Ovary (tissue), 9 donors: ENCODE measurements around the gene FUT3. TPM values are rescaled to one million over a fixed set of nuclear protein-coding genes. Genes with fewer than 3 reads are reported as not detected.

Experiments used
- DNase-seq, 5 donors: peaks; one replicate each; pipeline ENCODE4 v3.0.0-alpha.2; 2019 to 2020
- H3K27ac ChIP-seq, 2 donors: fragments of 200-600 bp; one replicate each; pipeline versions ENCODE4 v1.5.1 to v1.8.0; 2019 to 2022
- H3K27me3 ChIP-seq: fragments of 200-600 bp; one replicate; pipeline ENCODE4 v1.8.0; 2022
- H3K36me3 ChIP-seq: fragments of 200-600 bp; sonication (generic); one replicate; pipeline ENCODE4 v1.5.1; 2019
- H3K4me1 ChIP-seq: one replicate; pipeline ENCODE4 v1.8.1; 2013; ENCODE audit warnings: mild to moderate bottlenecking, moderate library complexity; ENCODE audit not compliant: insufficient read depth
- H3K4me3 ChIP-seq: fragments of 200-600 bp; sonication (generic); one replicate; pipeline ENCODE4 v1.5.1; 2017
- H3K9me3 ChIP-seq, 2 donors: fragments of 200-600 bp in 1 of 2; sonication (generic) in 1 of 2; one replicate each; pipeline versions ENCODE4 v1.5.1 to v1.8.1; 2013 to 2019; ENCODE audit warnings: mild to moderate bottlenecking in 1 of 2, moderate library complexity in 1 of 2
- CTCF ChIP-seq, 3 donors: fragments of 450-650 bp in 2 of 3; fragments of 200-600 bp in 1 of 3; IDR thresholded peaks; one replicate each; pipeline versions ENCODE4 v1.5.1 to v1.8.0; 2016 to 2022; ENCODE audit warnings: antibody characterized with exemption in 3 of 3, mild to moderate bottlenecking in 1 of 3
- EP300 ChIP-seq: sonication (generic); formaldehyde crosslinking; IDR thresholded peaks from one replicate; pipeline ENCODE4 v1.6.1; 2017; ENCODE audit warnings: antibody characterized with exemption
- POLR2A ChIP-seq: fragments of 450-650 bp; IDR thresholded peaks from one replicate; pipeline ENCODE4 v1.6.1; 2017; ENCODE audit warnings: antibody characterized with exemption, mild to moderate bottlenecking, moderate library complexity
- WGBS, 3 donors: extraction: QIAGEN DNeasy Blood & Tissue Kit in 1 of 3; methylation state at CpG; one replicate each; pipeline versions ENCODE4 v1.1.5 to v1.1.7; 2013 to 2017; 5-methylcytosine and 5-hydroxymethylcytosine counted together
- intact Hi-C, 4 donors: fragments of 100-400 bp; cut with DNase I; formaldehyde crosslinking; loops; one replicate each; pipeline versions ENCODE4 v1.11.0 to v1.15.1; 2022 to 2023
- polyA plus RNA-seq, 2 donors: library from polyadenylated mRNA; stranded (reverse); fragments of 200-250 nt in 1 of 2; fragments of 350-450 nt in 1 of 2; fragmentation: Illumina TruSeq in 1 of 2; extraction: RNeasy Lipid Tissue Mini Kit (QIAGEN cat#74804) in 1 of 2; gene quantifications; one replicate each; pipeline ENCODE4 v1.2.3, GENCODE V29; 2013 to 2014
- total RNA-seq, 7 donors: library from RNA; depleted of rRNA in 2 of 7; stranded (reverse); fragments of >200 nt in 2 of 7; fragmentation: NEBNext Ultra II Directional in 3 of 7; extraction: Animal tissue kit (Norgen Biotek cat#: 25700) in 3 of 7; gene quantifications; one replicate each; pipeline versions ENCODE4 v1.1.0 to v1.2.4, GENCODE V29; 2016 to 2023
- donor health status: DM: no; HTN: no; CAD: no; lungs with moderate emphysema.
- donor health status: DM: no; HTN: no; CAD: no.
- donor health status: Bipolar disorder and iron deficiency.
- donor health status: DM: yes; HTN: yes; CAD: no.
- donor health status: DM: no; HTN: no; CAD: no.
- donor health status: DM: yes; HTN: yes; CAD: no.

Gene FUT3
- total and polyA plus RNA-seq, 9 donors, result 0.04 to 1.8 (median 0.15) TPM; not detected in 3

DNA sequence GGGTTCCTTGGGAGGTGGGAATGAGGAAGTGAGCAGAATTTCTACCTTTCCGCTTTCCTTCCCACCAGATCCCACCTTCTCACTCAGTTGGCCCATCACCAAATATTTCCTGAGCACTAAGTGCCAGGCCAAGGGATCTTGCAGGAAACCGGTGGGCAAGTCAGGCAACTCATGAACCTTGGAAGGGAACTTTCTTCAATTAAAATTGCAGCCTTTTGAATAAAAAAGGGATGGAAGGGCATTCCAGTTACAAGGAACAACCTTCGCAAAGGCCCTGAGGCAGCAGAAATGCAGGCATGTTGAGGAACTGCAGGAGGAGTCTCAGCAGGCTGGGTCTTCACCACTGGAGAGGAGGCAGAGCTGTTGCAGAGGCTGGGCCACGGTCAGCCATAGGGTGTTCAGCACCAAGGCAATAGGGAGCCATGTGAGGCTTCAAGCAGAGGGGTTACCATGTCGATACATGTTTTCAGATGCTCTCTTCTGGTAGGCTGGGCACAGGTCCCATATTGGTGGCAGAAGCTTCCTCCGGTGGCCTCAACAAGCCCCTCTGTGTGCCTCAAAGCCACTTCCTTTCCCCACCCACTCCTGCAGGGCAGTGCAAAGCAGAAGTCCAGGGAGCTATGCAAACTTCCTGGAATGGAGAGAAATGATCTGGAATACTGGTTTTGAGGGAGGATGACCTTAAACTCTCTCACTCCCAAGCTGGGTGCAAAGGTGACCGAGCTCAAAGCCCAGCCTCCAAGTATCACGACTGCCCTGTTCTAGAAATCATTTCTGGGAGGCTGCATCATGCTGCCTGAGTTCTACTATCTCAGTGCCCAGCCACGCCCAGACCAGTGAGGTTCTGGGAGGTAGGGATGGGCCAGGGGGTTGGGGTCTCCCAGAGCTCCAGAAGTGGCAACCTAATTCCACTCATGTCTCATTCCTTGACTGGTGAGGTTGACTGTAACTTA, 11.9 kb downstream of the FUT3 start, which contains the start of gene FUT6:
Gene FUT6 (minus strand): TSS at position 638 of the 953 bp plus-strand sequence. CDS start 7,135 bp downstream, outside the sequence.
- H3K27ac ChIP-seq, result no peak within 1 kb of the TSS
- H3K9me3 ChIP-seq, result no peaks in the 10 kb centered on the region
- intact Hi-C loops, result no loop called here
- no peak for DNase-seq
- TF ChIP-seq EP300 (no peak), POLR2A (no peak)
- H3K27me3 ChIP-seq, result no peaks in the 10 kb centered on the region
- H3K4me1 ChIP-seq, result no peaks in the 10 kb centered on the region
- no peak within 1 kb of the TSS for H3K4me3 ChIP-seq
- no peaks in the 10 kb centered on the region for H3K36me3 ChIP-seq
- WGBS, 3 donors, result 79 to 86% (median 82%) methylated on average over 9 of the region's 9 CpGs

DNA sequence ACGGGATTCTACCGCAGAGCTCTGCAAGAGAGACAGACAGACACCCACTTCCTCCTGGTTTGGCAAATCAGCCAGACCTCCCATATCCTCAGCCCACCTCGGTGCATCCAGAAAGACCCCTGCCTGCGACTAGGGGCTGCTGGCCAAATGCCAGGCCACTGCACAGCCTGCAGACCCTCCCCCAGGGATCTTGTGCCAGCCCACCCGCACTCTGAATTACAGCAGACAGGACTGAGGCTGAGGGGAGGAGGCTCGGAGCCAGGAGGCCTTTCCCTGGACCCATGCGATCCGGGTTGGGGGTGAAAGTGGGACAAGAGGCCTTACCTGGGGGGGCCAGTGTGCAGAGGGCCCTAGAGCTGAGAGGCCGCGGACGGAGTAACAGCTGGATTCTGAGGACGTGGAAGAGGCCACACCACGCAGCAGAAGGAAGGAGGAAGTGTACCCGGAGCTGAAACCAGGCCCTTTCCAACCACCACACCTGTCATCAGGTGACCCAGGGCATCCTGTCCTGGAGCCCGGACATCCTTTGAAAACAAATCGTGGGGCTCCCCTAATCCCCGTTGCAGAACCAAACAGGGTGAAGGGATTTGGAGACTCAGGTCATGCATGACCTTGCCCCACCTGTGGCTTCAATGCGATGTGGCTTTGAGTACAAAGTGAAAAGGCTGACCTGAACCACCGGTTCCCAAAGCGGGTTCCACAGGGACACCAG, 12.7 kb downstream of the FUT3 start:
- H3K9me3 ChIP-seq, result no peaks in the 10 kb centered on the region
- H3K27me3 ChIP-seq, result no peaks in the 10 kb centered on the region
- no peaks in the 10 kb centered on the region for H3K4me1 ChIP-seq
- no peak overlapping the region for H3K4me3 ChIP-seq
- TF ChIP-seq CTCF (IDR thresholded peaks at IDR 0.05) (no peak), POLR2A (no peak), EP300 (no peak)
- no peak overlapping the region for H3K27ac ChIP-seq
- no peaks in the 10 kb centered on the region for H3K36me3 ChIP-seq
- intact Hi-C loops, result no loop called here
- DNase-seq, result no peak
- 47 to 57% (median 54%) methylated on average over 19 to 20 of the region's 20 CpGs for WGBS, 3 donors

DNA sequence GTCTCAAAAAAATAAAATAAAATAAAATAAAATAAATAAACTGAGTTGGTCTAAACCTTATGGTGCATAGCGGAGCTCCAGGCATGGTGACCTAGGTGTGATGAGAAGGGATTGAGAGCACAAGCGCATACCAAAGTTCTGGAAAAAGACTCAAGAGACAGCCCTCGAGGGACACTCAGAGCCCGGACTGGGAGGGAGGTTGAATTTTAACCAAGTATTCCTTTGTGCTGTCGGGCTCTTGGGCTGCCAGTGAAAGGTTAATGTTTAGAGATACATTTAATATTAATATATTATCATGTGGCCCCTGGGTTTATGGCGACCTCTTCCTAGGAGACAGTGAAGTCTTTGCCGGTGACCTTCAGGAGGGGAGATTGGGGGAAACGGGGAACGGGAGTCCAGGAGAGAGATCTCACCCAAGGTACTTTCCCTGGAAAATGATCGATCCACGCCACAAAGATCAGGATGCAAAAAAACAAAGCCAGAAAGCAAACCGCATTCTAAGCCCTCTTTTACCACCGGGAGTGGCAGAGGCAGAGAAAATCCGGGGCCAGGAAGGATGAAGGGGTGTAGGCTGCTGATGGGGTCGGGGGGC, 13.4 kb downstream of the FUT3 start:
- Histone ChIP-seq H3K4me1 (no peaks in the 10 kb centered on the region), H3K36me3 (no peaks in the 10 kb centered on the region), H3K9me3 (no peaks in the 10 kb centered on the region), H3K27me3 (no peaks in the 10 kb centered on the region), H3K27ac (no peak overlapping the region), H3K4me3 (no peak overlapping the region)
- intact Hi-C loops, result no loop called here
- TF ChIP-seq EP300 (no peak), POLR2A (no peak), CTCF (IDR thresholded peaks at IDR 0.05) (no peak)
- DNase-seq, result no peak
- 30 to 37% (median 33%) methylated on average over 15 of the region's 15 CpGs for WGBS, 3 donors

DNA sequence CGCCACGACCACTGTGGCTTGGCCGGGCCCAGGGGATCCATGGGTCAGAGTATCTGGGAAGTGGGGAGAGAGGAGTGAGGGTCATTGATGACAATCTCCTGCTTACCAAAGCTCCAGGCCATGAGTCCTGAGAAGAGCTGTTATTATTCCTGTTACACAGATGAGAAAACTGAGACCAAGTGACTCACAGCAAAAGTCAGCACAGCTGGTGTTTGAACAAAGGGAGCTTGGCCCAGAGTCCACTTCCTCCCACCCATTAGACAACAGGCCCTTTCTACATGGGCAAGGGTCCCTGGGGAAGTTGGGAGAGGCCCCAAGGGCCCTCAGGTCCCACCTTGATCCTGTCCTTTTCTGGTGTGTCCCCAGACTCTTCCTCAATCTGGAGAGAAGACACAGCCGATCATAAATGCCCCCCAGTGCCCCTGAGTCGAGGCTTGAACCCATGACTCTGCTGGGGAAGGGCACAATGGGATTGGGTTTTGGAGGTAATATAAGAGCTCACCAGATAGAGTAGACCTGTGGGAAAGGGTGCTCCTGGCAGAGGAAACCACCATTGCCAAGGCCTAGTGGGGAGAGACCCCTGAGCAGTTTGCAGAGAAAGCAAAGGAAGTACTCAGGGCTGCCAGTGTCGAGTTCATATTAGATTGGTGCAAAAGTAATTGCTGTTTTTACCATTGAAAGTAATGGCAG, 18.6 kb downstream of the FUT3 start:
- Histone ChIP-seq H3K27me3 (no peaks in the 10 kb centered on the region), H3K9me3 (no peaks in the 10 kb centered on the region), H3K4me3 (no peak overlapping the region), H3K4me1 (peaks cover 3% of the 10 kb centered on the region), H3K27ac (no peak overlapping the region), H3K36me3 (no peaks in the 10 kb centered on the region)
- no peak for DNase-seq
- intact Hi-C loops, result no loop called here
- TF ChIP-seq CTCF (IDR thresholded peaks at IDR 0.05) (no peak), POLR2A (no peak)
- WGBS, 3 donors, result 83 to 87% (median 85%) methylated on average over 6 of the region's 6 CpGs
